ENCODE measurements around the gene FOXP2. TPM values are rescaled to one million over a fixed set of nuclear protein-coding genes. Genes with fewer than 3 reads are reported as not detected.
"Not testable (repeated sequence)": the region's sequence is repeated elsewhere in the genome, so short reads cannot be mapped to it uniquely, and the experiment has no call there.

The FOXP2 gene
- total RNA-seq, 2 experiments from 2014 or later, result not detected

GRCh38 chr7:114504586-114504985, 90.0 kb downstream of the FOXP2 start:
- H3K27ac ChIP-seq (ENCODE audit: low read depth in 1 of 2, low read length in 2 of 2), result no peak overlapping the region
- Mint-ChIP-seq H3K4me1 (ENCODE audit: low read depth) (no peaks in the 10 kb centered on the region), H3K4me3 (no peak overlapping the region), H3K27ac (no peak overlapping the region), H3K36me3 (ENCODE audit: low read depth) (no peaks in the 10 kb centered on the region), H3K27me3 (no peaks in the 10 kb centered on the region), H3K9me3 (no peaks in the 10 kb centered on the region)
- ChIA-PET POLR2A (no interaction called here), CTCF (no interaction called here)
- no peak overlapping the region for H3K4me3 ChIP-seq (ENCODE audit: low read length)
- H3K4me1 ChIP-seq (ENCODE audit: insufficient read depth, low read length), result no peaks in the 10 kb centered on the region
- H3K9me3 ChIP-seq (ENCODE audit: control insufficient read depth in 1 of 2, insufficient read depth in 1 of 2, low read length in 2 of 2), result no peaks in the 10 kb centered on the region
- H3K27me3 ChIP-seq (ENCODE audit: control insufficient read depth in 1 of 2, insufficient read depth in 2 of 2, low read length in 2 of 2), result no peaks in the 10 kb centered on the region
- DNase-seq (no peak), ATAC-seq (ENCODE audit: poor library complexity) (no peak)
- intact Hi-C loops (cut with DNase I, micrococcal nuclease), result no loop called here
- no peak for TF ChIP-seq CTCF (IDR thresholded peaks at IDR 0.05)
- no peaks in the 10 kb centered on the region for H3K36me3 ChIP-seq (ENCODE audit: insufficient read depth, low read length)

DNA sequence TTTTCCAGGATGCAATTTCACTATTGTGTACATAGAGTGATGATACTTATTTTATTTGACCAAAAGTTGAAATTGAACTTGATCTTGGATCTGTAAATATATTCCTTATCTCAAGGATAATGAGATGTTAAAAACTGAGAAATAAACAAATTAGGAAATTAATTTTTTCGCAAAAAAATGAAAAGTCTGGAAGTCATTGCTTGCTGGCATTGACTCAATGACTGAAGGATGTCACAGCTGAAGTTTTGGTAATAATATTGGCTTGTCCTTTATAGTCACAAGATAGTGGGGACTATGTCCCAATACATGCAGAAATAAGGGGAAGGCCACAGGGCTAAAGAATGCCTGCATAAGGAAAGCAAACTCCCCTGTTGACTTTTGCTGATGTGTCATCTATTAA, 92.8 kb downstream of the FOXP2 start:
- ATAC-seq (ENCODE audit: poor library complexity) (no peak), DNase-seq (no peak)
- no peak overlapping the region for H3K4me3 ChIP-seq (ENCODE audit: low read length)
- no peak for TF ChIP-seq CTCF (IDR thresholded peaks at IDR 0.05)
- H3K4me1 ChIP-seq (ENCODE audit: insufficient read depth, low read length), result no peaks in the 10 kb centered on the region
- no peaks in the 10 kb centered on the region for H3K36me3 Mint-ChIP-seq (ENCODE audit: low read depth)
- H3K27ac Mint-ChIP-seq, result no peak overlapping the region
- H3K9me3 ChIP-seq (ENCODE audit: control insufficient read depth in 1 of 2, insufficient read depth in 1 of 2, low read length in 2 of 2), result no peaks in the 10 kb centered on the region
- ChIA-PET CTCF (no interaction called here), POLR2A (no interaction called here)
- H3K4me1 Mint-ChIP-seq (ENCODE audit: low read depth), result no peaks in the 10 kb centered on the region
- intact Hi-C loops (cut with DNase I, micrococcal nuclease), result no loop called here
- no peak overlapping the region for H3K27ac ChIP-seq (ENCODE audit: low read depth in 1 of 2, low read length in 2 of 2)
- H3K4me3 Mint-ChIP-seq, result no peak overlapping the region
- H3K36me3 ChIP-seq (ENCODE audit: insufficient read depth, low read length), result no peaks in the 10 kb centered on the region
- H3K27me3 Mint-ChIP-seq, result no peaks in the 10 kb centered on the region
- no peaks in the 10 kb centered on the region for H3K9me3 Mint-ChIP-seq
- H3K27me3 ChIP-seq (ENCODE audit: control insufficient read depth in 1 of 2, insufficient read depth in 2 of 2, low read length in 2 of 2), result no peaks in the 10 kb centered on the region

DNA sequence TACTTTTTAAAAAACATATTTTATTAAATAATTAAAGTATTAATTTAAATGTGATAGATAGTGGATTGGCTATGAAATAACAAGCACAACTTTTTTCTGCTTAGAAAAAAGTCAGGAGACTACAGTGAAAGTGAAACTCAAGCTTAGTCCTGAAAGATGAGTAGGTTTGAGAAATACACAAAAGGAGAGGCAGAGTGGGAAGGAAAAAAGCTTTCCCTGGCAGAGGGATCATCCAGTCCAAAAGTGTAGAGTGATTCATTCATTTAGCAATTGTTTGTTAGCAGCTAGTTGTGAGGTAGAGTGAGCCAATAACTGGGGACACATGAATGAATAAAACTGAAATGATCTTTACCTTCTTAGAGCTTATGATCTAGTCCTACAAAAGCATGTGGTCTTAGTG, 93.5 kb downstream of the FOXP2 start:
- Mint-ChIP-seq H3K4me1 (ENCODE audit: low read depth) (no peaks in the 10 kb centered on the region), H3K36me3 (ENCODE audit: low read depth) (no peaks in the 10 kb centered on the region), H3K4me3 (no peak overlapping the region), H3K27me3 (no peaks in the 10 kb centered on the region), H3K27ac (no peak overlapping the region), H3K9me3 (no peaks in the 10 kb centered on the region)
- no peak overlapping the region for H3K4me3 ChIP-seq (ENCODE audit: low read length)
- H3K27ac ChIP-seq (ENCODE audit: low read depth in 1 of 2, low read length in 2 of 2), result no peak overlapping the region
- ATAC-seq (ENCODE audit: poor library complexity) (no peak), DNase-seq (no peak)
- H3K36me3 ChIP-seq (ENCODE audit: insufficient read depth, low read length), result no peaks in the 10 kb centered on the region
- intact Hi-C loops (cut with DNase I, micrococcal nuclease), result no loop called here
- H3K27me3 ChIP-seq (ENCODE audit: control insufficient read depth in 1 of 2, insufficient read depth in 2 of 2, low read length in 2 of 2), result no peaks in the 10 kb centered on the region
- ChIA-PET CTCF (no interaction called here), POLR2A (no interaction called here)
- TF ChIP-seq CTCF (IDR thresholded peaks at IDR 0.05), result no peak
- H3K4me1 ChIP-seq (ENCODE audit: insufficient read depth, low read length), result no peaks in the 10 kb centered on the region
- H3K9me3 ChIP-seq (ENCODE audit: control insufficient read depth in 1 of 2, insufficient read depth in 1 of 2, low read length in 2 of 2), result no peaks in the 10 kb centered on the region

- H3K4me1 Mint-ChIP-seq (ENCODE audit: low read depth); H3K36me3 ChIP-seq (ENCODE audit: insufficient read depth, low read length); ATAC-seq (ENCODE audit: poor library complexity); H3K4me1 ChIP-seq (ENCODE audit: insufficient read depth, low read length); H3K27me3 ChIP-seq (ENCODE audit: control insufficient read depth in 1 of 2, insufficient read depth in 2 of 2, low read length in 2 of 2); intact Hi-C loops (cut with DNase I, micrococcal nuclease); POLR2A ChIA-PET; CTCF ChIA-PET; H3K4me3 Mint-ChIP-seq; H3K27ac Mint-ChIP-seq; H3K27me3 Mint-ChIP-seq; H3K36me3 Mint-ChIP-seq (ENCODE audit: low read depth); DNase-seq; H3K4me3 ChIP-seq (ENCODE audit: low read length); H3K27ac ChIP-seq (ENCODE audit: low read depth in 1 of 2, low read length in 2 of 2); H3K9me3 ChIP-seq (ENCODE audit: control insufficient read depth in 1 of 2, insufficient read depth in 1 of 2, low read length in 2 of 2); H3K9me3 Mint-ChIP-seq: not testable (repeated sequence)
These were observed 96.2 kb downstream of the FOXP2 start for GRCh38 chr7:114510824-114511223.

Data from CD4-positive, alpha-beta T cell (primary cell).